Peyer's patch (tissue), 4 donors: Measurements from ENCODE around the gene TBX21. TPM values are rescaled to one million over a fixed set of nuclear protein-coding genes. Genes with fewer than 3 reads are reported as not detected.

Source experiments
- DNase-seq, 3 donors: peaks; one replicate each; pipeline ENCODE4 v3.0.0-alpha.2; 2017 to 2019
- H3K27ac ChIP-seq, 4 donors: fragments of 200-600 bp; sonication (generic); one replicate each; pipeline ENCODE4 v1.5.1; 2016 to 2019
- H3K27me3 ChIP-seq, 2 donors: fragments of 200-600 bp; sonication (generic); one replicate each; pipeline ENCODE4 v1.5.1; 2019
- H3K36me3 ChIP-seq, 3 donors: fragments of 200-600 bp; sonication (generic); one replicate each; pipeline ENCODE4 v1.5.1; 2016 to 2019
- H3K4me1 ChIP-seq, 4 donors: fragments of 200-600 bp; sonication (generic); one replicate each; pipeline ENCODE4 v1.5.1; 2016 to 2019
- H3K4me3 ChIP-seq, 4 donors: fragments of 200-600 bp; sonication (generic); 1 replicate in 3 of 4; 2 replicates in 1 of 4; pipeline ENCODE4 v1.5.1; 2016 to 2019; ENCODE audit warnings: mild to moderate bottlenecking in 1 of 4
- H3K9me3 ChIP-seq, 4 donors: fragments of 200-600 bp; sonication (generic); one replicate each; pipeline ENCODE4 v1.5.1; 2016 to 2019; ENCODE audit warnings: mild to moderate bottlenecking in 1 of 4
- CTCF ChIP-seq, 6 experiments: fragments of 450-650 bp in 4 of 6; fragments of 200-600 bp in 2 of 6; sonication (generic) in 1 of 6; IDR thresholded peaks; one replicate each; pipeline ENCODE4 v1.5.1; 2017 to 2019; ENCODE audit warnings: antibody characterized with exemption in 6 of 6, mild to moderate bottlenecking in 3 of 6, moderate library complexity in 1 of 6
- POLR2A ChIP-seq, 2 donors: fragments of 450-650 bp; IDR thresholded peaks; one replicate each; pipeline ENCODE4 v1.5.1; 2017; ENCODE audit warnings: antibody characterized with exemption in 2 of 2, mild to moderate bottlenecking in 2 of 2, moderate library complexity in 2 of 2
- total RNA-seq, 4 donors: library from RNA; depleted of rRNA; stranded (reverse); fragments of >200 nt; gene quantifications; one replicate each; pipeline ENCODE4 v1.1.0, GENCODE V29; 2016

The TBX21 gene
- total RNA-seq, 4 donors from 2014 or later, result 0.53 to 0.85 (median 0.67) TPM; not detected in 1

GRCh38 chr17:47700471-47701449, 32.3 kb upstream of the TBX21 start:
- no peak overlapping the region for H3K4me3 ChIP-seq
- peak overlapping the region in 2 of 4 donors; percentile 7 to 22 for H3K27ac ChIP-seq
- H3K36me3 ChIP-seq, result no peaks in the 10 kb centered on the region
- H3K9me3 ChIP-seq, result no peaks in the 10 kb centered on the region
- H3K4me1 ChIP-seq, result peaks cover 0 to 17% (median 12%) of the 10 kb centered on the region in 4 donors
- H3K27me3 ChIP-seq, result no peaks in the 10 kb centered on the region
- peak in 1 of 3 donors; percentile 41 for DNase-seq
- no peak for TF ChIP-seq POLR2A (IDR thresholded peaks at IDR 0.05)
- no peak for TF ChIP-seq CTCF (IDR thresholded peaks at IDR 0.05)

GRCh38 chr17:47701608-47702007, 31.4 kb upstream of the TBX21 start:
- H3K4me3 ChIP-seq, result no peak overlapping the region
- no peaks in the 10 kb centered on the region for H3K9me3 ChIP-seq
- no peak for TF ChIP-seq CTCF (IDR thresholded peaks at IDR 0.05)
- TF ChIP-seq POLR2A (IDR thresholded peaks at IDR 0.05), result no peak
- no peaks in the 10 kb centered on the region for H3K36me3 ChIP-seq
- peaks cover 0 to 25% (median 14%) of the 10 kb centered on the region in 4 donors for H3K4me1 ChIP-seq
- no peak overlapping the region for H3K27ac ChIP-seq
- H3K27me3 ChIP-seq, result no peaks in the 10 kb centered on the region
- no peak for DNase-seq

GRCh38 chr17:47702391-47702995, 30.5 kb upstream of the TBX21 start:
- Histone ChIP-seq H3K4me1 (peaks cover 0 to 26% (median 14%) of the 10 kb centered on the region in 4 donors), H3K27me3 (no peaks in the 10 kb centered on the region), H3K4me3 (no peak overlapping the region), H3K9me3 (no peaks in the 10 kb centered on the region), H3K36me3 (no peaks in the 10 kb centered on the region), H3K27ac (peak overlapping the region in 1 of 4 donors; percentile 35)
- DNase-seq, result peak in 1 of 3 donors; percentile 34
- TF ChIP-seq POLR2A (IDR thresholded peaks at IDR 0.05), result no peak
- no peak for TF ChIP-seq CTCF (IDR thresholded peaks at IDR 0.05)

GRCh38 chr17:47703191-47703591, 29.8 kb upstream of the TBX21 start:
- Histone ChIP-seq H3K27ac (peak overlapping the region in 3 of 4 donors; percentile 33 to 35 (median 35)), H3K27me3 (no peaks in the 10 kb centered on the region), H3K9me3 (no peaks in the 10 kb centered on the region), H3K4me1 (peaks cover 0 to 26% (median 14%) of the 10 kb centered on the region in 4 donors), H3K4me3 (peak overlapping the region in 1 of 4 donors; percentile 17), H3K36me3 (no peaks in the 10 kb centered on the region)
- peak; percentile 47 to 68 (median 62) for DNase-seq
- TF ChIP-seq POLR2A (IDR thresholded peaks at IDR 0.05) (no peak), CTCF (IDR thresholded peaks at IDR 0.05) (no peak)

- peaks cover 0 to 26% (median 14%) of the 10 kb centered on the region in 4 donors for H3K4me1 ChIP-seq
- TF ChIP-seq POLR2A (IDR thresholded peaks at IDR 0.05), result no peak
- TF ChIP-seq CTCF (IDR thresholded peaks at IDR 0.05), result no peak
- H3K36me3 ChIP-seq, result no peaks in the 10 kb centered on the region
- DNase-seq, result no peak
- no peaks in the 10 kb centered on the region for H3K27me3 ChIP-seq
- peak overlapping the region in 3 of 4 donors; percentile 32 to 35 (median 33) for H3K27ac ChIP-seq
- peak overlapping the region in 1 of 4 donors; percentile 17 for H3K4me3 ChIP-seq
- H3K9me3 ChIP-seq, result no peaks in the 10 kb centered on the region
These were observed 29.4 kb upstream of the TBX21 start for GRCh38 chr17:47703671-47704070.
